ELF-1 (cell line): ENCODE results near the gene FNDC8.
"Not testable (repeated sequence)": the region's sequence is repeated elsewhere in the genome, so short reads cannot be mapped to it uniquely, and the experiment has no call there.

ENCODE experiments used
- DNase-seq: peaks from one replicate; pipeline ENCODE4 v3.0.0-alpha.2; 2016; ENCODE audit warnings: low read depth, low spot score

Gene FNDC8

GRCh38 chr17:35170968-35171771, 49.8 kb downstream of the FNDC8 start:
- no peak for DNase-seq

GRCh38 chr17:35171834-35172233, 50.4 kb downstream of the FNDC8 start:
- no peak for DNase-seq

GRCh38 chr17:35172321-35172720, 50.9 kb downstream of the FNDC8 start:
- not testable (repeated sequence) for DNase-seq

DNA sequence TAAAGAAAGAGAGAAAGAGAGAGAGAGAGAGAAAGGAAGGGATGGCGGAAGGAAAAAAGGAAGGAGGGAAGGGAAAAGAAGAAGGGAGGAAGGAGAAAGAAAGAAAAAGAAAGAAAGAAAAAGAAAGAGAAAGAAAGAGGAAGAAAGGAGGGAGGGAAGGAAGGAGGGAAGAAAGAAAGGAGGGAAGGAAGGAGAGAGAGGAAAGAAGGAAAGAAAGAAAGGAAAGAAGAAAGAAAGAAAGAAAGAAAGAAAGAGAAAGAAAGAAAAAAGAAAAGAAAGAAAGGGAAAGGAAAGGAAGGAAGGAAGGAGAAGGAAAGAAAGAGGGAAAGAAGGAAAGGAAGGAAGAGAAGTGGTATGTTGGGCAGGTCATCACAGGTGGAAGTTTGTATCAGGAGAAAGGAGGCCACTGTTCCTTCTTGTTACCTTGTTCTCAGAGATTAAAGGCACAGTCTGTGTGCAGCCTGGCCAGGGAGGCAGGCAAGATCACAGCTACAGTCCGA, 53.5 kb downstream of the FNDC8 start:
- no peak for DNase-seq

- no peak for DNase-seq
Observed at GRCh38 chr17:35175638-35176415, 54.4 kb downstream of the FNDC8 start.

DNA sequence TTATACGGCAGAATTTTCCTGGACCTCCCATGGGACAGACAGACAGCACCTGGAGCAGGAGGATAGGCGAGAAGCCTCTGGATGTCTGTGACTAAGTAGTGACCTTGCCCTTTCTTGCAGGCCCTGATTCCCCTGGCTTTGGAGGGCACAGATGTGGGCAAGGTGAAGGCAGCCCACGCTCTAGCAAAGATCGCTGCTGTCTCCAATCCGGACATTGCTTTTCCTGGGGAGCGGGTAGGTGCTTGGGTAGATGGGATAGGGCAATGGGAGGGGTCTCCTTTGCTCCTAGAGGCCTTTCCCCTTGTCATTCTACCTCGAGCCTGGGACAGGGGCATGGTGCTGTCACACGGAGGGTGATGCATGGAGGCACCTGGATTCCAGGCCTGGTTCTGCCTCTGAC, 55.5 kb downstream of the FNDC8 start:
- no peak for DNase-seq

DNA sequence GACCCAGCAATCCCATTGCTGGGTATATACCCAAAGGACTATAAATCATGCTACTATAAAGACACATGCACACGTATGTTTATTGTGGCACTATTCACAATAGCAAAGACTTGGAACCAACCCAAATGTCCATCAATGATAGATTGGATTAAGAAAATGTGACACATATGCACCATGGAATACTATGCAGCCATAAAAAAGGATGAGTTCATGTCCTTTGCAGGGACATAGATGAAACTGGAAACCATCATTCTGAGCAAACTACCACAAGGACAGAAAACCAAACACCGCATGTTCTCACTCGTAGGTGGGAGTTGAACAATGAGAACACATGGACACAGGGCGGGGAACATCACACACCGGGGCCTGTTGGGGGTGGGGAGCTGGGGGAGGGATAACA, 58.0 kb downstream of the FNDC8 start:
- not testable (repeated sequence) for DNase-seq
